Stimulated activated CD4-positive, alpha-beta T cell treated with anti-CD3 and anti-CD28 coated beads, Interleukin-15, amount 100 ng/mL, for 48 hours (primary cell): ENCODE measurements around the gene CCNQ.
"Not testable (repeated sequence)": the region's sequence is repeated elsewhere in the genome, so short reads cannot be mapped to it uniquely, and the experiment has no call there.

ENCODE experiments used
- DNase-seq, 2 donors: peaks; one replicate each; pipeline ENCODE4 v3.0.0-alpha.2; 2020; ENCODE audit warnings: low read depth in 2 of 2

Gene CCNQ

GRCh38 chrX:153623310-153624029, 24.5 kb upstream of the CCNQ start:
- no peak for DNase-seq

GRCh38 chrX:153622661-153623309, 23.8 kb upstream of the CCNQ start:
- no peak for DNase-seq

- no peak for DNase-seq
These were observed 23.1 kb upstream of the CCNQ start for GRCh38 chrX:153621949-153622598.

- DNase-seq: no peak
These were observed 21.6 kb upstream of the CCNQ start for GRCh38 chrX:153620576-153620975.

- DNase-seq: no peak
These were observed 15.9 kb upstream of the CCNQ start for GRCh38 chrX:153614818-153615217.

GRCh38 chrX:153612413-153612812, 13.5 kb upstream of the CCNQ start:
- DNase-seq: no peak

- no peak for DNase-seq
These were observed 12.6 kb upstream of the CCNQ start for GRCh38 chrX:153611298-153612095.

GRCh38 chrX:153610836-153611213, 11.9 kb upstream of the CCNQ start:
- DNase-seq: no peak

- DNase-seq: peak; percentile 52 to 71
These were observed 11.2 kb upstream of the CCNQ start for GRCh38 chrX:153609917-153610835.

- DNase-seq: no peak
These were observed 9.9 kb upstream of the CCNQ start for GRCh38 chrX:153608806-153609205.

GRCh38 chrX:153608376-153608775, 9.4 kb upstream of the CCNQ start:
- no peak for DNase-seq

GRCh38 chrX:153606503-153606902, 7.6 kb upstream of the CCNQ start:
- DNase-seq: no peak

- DNase-seq: not testable (repeated sequence)
These were observed 5.9 kb upstream of the CCNQ start for GRCh38 chrX:153604666-153605380.

GRCh38 chrX:153603131-153603656, 4.3 kb upstream of the CCNQ start:
- DNase-seq: no peak

- DNase-seq: no peak
These were observed 3.7 kb upstream of the CCNQ start for GRCh38 chrX:153602601-153603000.

- no peak for DNase-seq
These were observed 2.7 kb upstream of the CCNQ start for GRCh38 chrX:153601511-153602110.

GRCh38 chrX:153600921-153601320, 2.0 kb upstream of the CCNQ start:
- DNase-seq: no peak

GRCh38 chrX:153600032-153600373, 1.1 kb upstream of the CCNQ start:
- DNase-seq: no peak

GRCh38 chrX:153599192-153600031, 473 bp upstream of the CCNQ start:
- DNase-seq: peak; percentile 74 to 79
